GM21528 (cell line): ENCODE results near the gene NAPEPLD.
"Not testable (repeated sequence)": the region's sequence is repeated elsewhere in the genome, so short reads cannot be mapped to it uniquely, and the experiment has no call there.

Experiments used
- ATAC-seq: cut with Tn5 transposase; IDR thresholded peaks from one replicate; pipeline ENCODE4 v1.9.1; 2021; ENCODE audit warnings: mild to moderate bottlenecking, moderate library complexity; ENCODE audit not compliant: unreplicated experiment, low FRiP score

Gene NAPEPLD

GRCh38 chr7:103148131-103148993 is 537 bp downstream of the NAPEPLD start:
- peak; percentile 19 for ATAC-seq

GRCh38 chr7:103144754-103145153 is 4.1 kb downstream of the NAPEPLD start:
- not testable (repeated sequence) for ATAC-seq

- no peak for ATAC-seq
Measured at GRCh38 chr7:103143868-103144267, 5.0 kb downstream of the NAPEPLD start.

GRCh38 chr7:103142494-103142893 is 6.4 kb downstream of the NAPEPLD start:
- ATAC-seq = no peak

- no peak for ATAC-seq
Measured at GRCh38 chr7:103141753-103142404, 7.0 kb downstream of the NAPEPLD start.

GRCh38 chr7:103140685-103141084 is 8.2 kb downstream of the NAPEPLD start:
- ATAC-seq = no peak

- ATAC-seq = no peak
Measured at GRCh38 chr7:103140061-103140460, 8.8 kb downstream of the NAPEPLD start.

- ATAC-seq = no peak
Measured at GRCh38 chr7:103134836-103135554, 13.9 kb downstream of the NAPEPLD start.

- no peak for ATAC-seq
Measured at GRCh38 chr7:103132995-103133688, 15.8 kb downstream of the NAPEPLD start.

- ATAC-seq = no peak
Measured at GRCh38 chr7:103130901-103131624, 17.8 kb downstream of the NAPEPLD start.

- no peak for ATAC-seq
Measured at GRCh38 chr7:103129702-103130549, 19.0 kb downstream of the NAPEPLD start.

GRCh38 chr7:103127006-103127405 is 21.9 kb downstream of the NAPEPLD start:
- ATAC-seq = no peak

- no peak for ATAC-seq
Measured at GRCh38 chr7:103124429-103124979, 24.4 kb downstream of the NAPEPLD start.

GRCh38 chr7:103123529-103123928 is 25.4 kb downstream of the NAPEPLD start:
- no peak for ATAC-seq

GRCh38 chr7:103121641-103122040 is 27.3 kb downstream of the NAPEPLD start:
- no peak for ATAC-seq

- no peak for ATAC-seq
Measured at GRCh38 chr7:103120362-103120761, 28.5 kb downstream of the NAPEPLD start.

- ATAC-seq = no peak
Measured at GRCh38 chr7:103119791-103120291, 29.1 kb downstream of the NAPEPLD start.

GRCh38 chr7:103117465-103117864 is 31.4 kb downstream of the NAPEPLD start:
- ATAC-seq = no peak

- ATAC-seq = no peak
Measured at GRCh38 chr7:103116991-103117390, 31.9 kb downstream of the NAPEPLD start.
